ENCODE data around the gene NEDD9. TPM values are rescaled to one million over a fixed set of nuclear protein-coding genes. Genes with fewer than 3 reads are reported as not detected.

The NEDD9 gene
- total RNA-seq, 1 experiment from 2014 or later: 0.17 TPM

- intact Hi-C loops (cut with micrococcal nuclease): no loop called here
- no TSS peak for BruUV-seq (replicated peaks)
- TF ChIP-seq YY1 (IDR thresholded peaks at IDR 0.05; ENCODE audit: extremely low read depth, insufficient replicate concordance, low read depth, low read length) (no peak), POLR2AphosphoS5 (IDR thresholded peaks at IDR 0.05; ENCODE audit: low read depth, low read length) (no peak), RAD21 (IDR thresholded peaks at IDR 0.05; ENCODE audit: low read depth) (no peak), SP1 (IDR thresholded peaks at IDR 0.05; ENCODE audit: low read depth) (no peak), JUND (IDR thresholded peaks at IDR 0.05) (no peak), TCF7L2 (IDR thresholded peaks at IDR 0.05; ENCODE audit: borderline replicate concordance, extremely low read depth, insufficient read depth, insufficient read length) (no peak), CBX3 (IDR thresholded peaks at IDR 0.05; ENCODE audit: low read depth) (no peak), EGR1 (IDR thresholded peaks at IDR 0.05; ENCODE audit: low read depth) (no peak), MAX (IDR thresholded peaks at IDR 0.05) (no peak), CTCF (IDR thresholded peaks at IDR 0.05 in 2 of 3, conservative IDR thresholded peaks at IDR 0.05 in 1 of 3; ENCODE audit: borderline replicate concordance in 1 of 3, insufficient read depth in 1 of 3, low read depth in 2 of 3, low read length in 2 of 3) (no peak), ELF1 (IDR thresholded peaks at IDR 0.05; ENCODE audit: borderline replicate concordance, low read depth) (no peak), ATF3 (IDR thresholded peaks at IDR 0.05) (no peak), CEBPB (IDR thresholded peaks at IDR 0.05; ENCODE audit: low read depth) (no peak), EZH2 (IDR thresholded peaks at IDR 0.05) (no peak)
- Histone ChIP-seq H3K9me3 (ENCODE audit: control insufficient read depth in 1 of 2, insufficient read depth in 1 of 2, low read depth in 1 of 2, low read length in 2 of 2) (no peaks in the 10 kb centered on the region), H3K27ac (ENCODE audit: low read depth, low read length) (no peak overlapping the region), H2AFZ (ENCODE audit: low read depth, low read length, poor library complexity, severe bottlenecking) (no peak overlapping the region), H3K9me2 (ENCODE audit: insufficient read depth) (no peaks in the 10 kb centered on the region), H3K36me3 (ENCODE audit: control insufficient read depth in 1 of 2, insufficient read depth in 2 of 2, low read length in 2 of 2) (no peaks in the 10 kb centered on the region), H3K4me3 (replicated peaks in 1 of 2; ENCODE audit: low read depth in 1 of 2, low read length in 2 of 2) (no peak overlapping the region), H3K79me2 (ENCODE audit: insufficient read depth, low read length) (no peaks in the 10 kb centered on the region), H3K4me1 (ENCODE audit: control insufficient read depth in 1 of 2, insufficient read depth in 2 of 2, low read length in 2 of 2) (no peaks in the 10 kb centered on the region), H3K4me2 (ENCODE audit: low read length) (no peak overlapping the region), H3K27me3 (ENCODE audit: insufficient read depth, low read length) (no peaks in the 10 kb centered on the region), H4K20me1 (ENCODE audit: insufficient read depth) (no peaks in the 10 kb centered on the region), H3K9ac (ENCODE audit: low read length) (no peak overlapping the region)
- ATAC-seq (no peak), DNase-seq (ENCODE audit: low read depth, low spot score) (no peak)
- ChIA-PET RAD21 (ENCODE audit: low non-redundant PET in 1 of 2, low total read pairs in 2 of 2, uncharacterized antibody in 2 of 2, unreplicated experiment in 2 of 2) (no interaction called here), CTCF (no interaction called here), POLR2A (no interaction called here)
Measured at GRCh38 chr6:11153447-11153846, 79.0 kb downstream of the NEDD9 start.

All from HCT116 (cell line).